Right lobe of liver (tissue), 6 donors: ENCODE data around the gene CSTF3. TPM values are rescaled to one million over a fixed set of nuclear protein-coding genes. Genes with fewer than 3 reads are reported as not detected.

ENCODE experiments used
- ATAC-seq, 4 donors: fragments of 200-7000 bp; cut with Tn5 transposase; one replicate each; pipeline ENCODE4 v1.9.1; 2020; ENCODE audit warnings: mild to moderate bottlenecking in 4 of 4, moderate library complexity in 4 of 4
- DNase-seq, 3 donors: peaks; one replicate each; pipeline ENCODE4 v3.0.0-alpha.2; 2020
- H3K27ac ChIP-seq, 3 donors: fragments of 200-600 bp; one replicate each; pipeline ENCODE4 v1.8.0; 2022
- H3K27me3 ChIP-seq, 2 donors: fragments of 200-600 bp; one replicate each; pipeline ENCODE4 v1.8.0; 2022
- H3K36me3 ChIP-seq, 4 donors: fragments of 200-600 bp; sonication (generic) in 1 of 4; one replicate each; pipeline versions ENCODE4 v1.5.1 to v1.8.0; 2017 to 2022; ENCODE audit warnings: control low read depth in 1 of 4
- H3K4me1 ChIP-seq, 4 donors: fragments of 200-600 bp; sonication (generic) in 1 of 4; one replicate each; pipeline versions ENCODE4 v1.5.1 to v1.8.0; 2017 to 2022; ENCODE audit warnings: control low read depth in 1 of 4
- H3K4me3 ChIP-seq, 3 donors: fragments of 200-600 bp; one replicate each; pipeline ENCODE4 v1.8.0; 2022
- H3K9me3 ChIP-seq, 4 donors: fragments of 200-600 bp; sonication (generic) in 1 of 4; one replicate each; pipeline versions ENCODE4 v1.5.1 to v1.8.0; 2017 to 2022; ENCODE audit warnings: control low read depth in 1 of 4
- POLR2A ChIP-seq: fragments of 450-650 bp; IDR thresholded peaks from one replicate; pipeline ENCODE4 v1.6.1; 2017; ENCODE audit warnings: antibody characterized with exemption, mild to moderate bottlenecking
- WGBS: methylation state at CpG from one replicate; pipeline ENCODE4 v1.1.6; 2018; ENCODE audit warnings: low coverage, low lambda C conversion rate; ENCODE audit not compliant: insufficient coverage; ENCODE audit errors: missing lambda C conversion rate; 5-methylcytosine and 5-hydroxymethylcytosine counted together
- intact Hi-C, 2 donors: fragments of 100-400 bp; cut with DNase I; formaldehyde crosslinking; loops; one replicate each; pipeline versions ENCODE4 v1.11.2 to v1.14.1; 2022
- total RNA-seq, 6 experiments: library from RNA; depleted of rRNA in 2 of 6; stranded (reverse); fragments of >200 nt in 2 of 6; fragmentation: NEBNext Ultra II Directional in 3 of 6; extraction: Animal tissue kit (Norgen Biotek cat#: 25700) in 3 of 6; gene quantifications; one replicate each; pipeline versions ENCODE4 v1.1.0 to v1.2.4, GENCODE V29; 2016 to 2023
- TF ChIP-seq, protein P1 (sequence below), 4 donors: fragments of 200-600 bp in 3 of 4; fragments of 450-650 bp in 1 of 4; IDR thresholded peaks; one replicate each; pipeline versions ENCODE4 v1.5.1 to v1.8.0; 2016 to 2022; ENCODE audit warnings: antibody characterized with exemption in 4 of 4, mild to moderate bottlenecking in 2 of 4
- donor health status: DM: no; HTN: yes; CAD: no.
- donor health status: DM: no; HTN: no; CAD: no.
- donor health status: DM: no; HTN: no; CAD: no.
- donor health status: DM: no; HTN: yes; CAD: no.
- donor health status: DM: no; HTN: yes; CAD: no.

CSTF3 gene
- total RNA-seq, 6 experiments from 2014 or later: 11.5 to 14.0 (median 12.0) TPM

DNA sequence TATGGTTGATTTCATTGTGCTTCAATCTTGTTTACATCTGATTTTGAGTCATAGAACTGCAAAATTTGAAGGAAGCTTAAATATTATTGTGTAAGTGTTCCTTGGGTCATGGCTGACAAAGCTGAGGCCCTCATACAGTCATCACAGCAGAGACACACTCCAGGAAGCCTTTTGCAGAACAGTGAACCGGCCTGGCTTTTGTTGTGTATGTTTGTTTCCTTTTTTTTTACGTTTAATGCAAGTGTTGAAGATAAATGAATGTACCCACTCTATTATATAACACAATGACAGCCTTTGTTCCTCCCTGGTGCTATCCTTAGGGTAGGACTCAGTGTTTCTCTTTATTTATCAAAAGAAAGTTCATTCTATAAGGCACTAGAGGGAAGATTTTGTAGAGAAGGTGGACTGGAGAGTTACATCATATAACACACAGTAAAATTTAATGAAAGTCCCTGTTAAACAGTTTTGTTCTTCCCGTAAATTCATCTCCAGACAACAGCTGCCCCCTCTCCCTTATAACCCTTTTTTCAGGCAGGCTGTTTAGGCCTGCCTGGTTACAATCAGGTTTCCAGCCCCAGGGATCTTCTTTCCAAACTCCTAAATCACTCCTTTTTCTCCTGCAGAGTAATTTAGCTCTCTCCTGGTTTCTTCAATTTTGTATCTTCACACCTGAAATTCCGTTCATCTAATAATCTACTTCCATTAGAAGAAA, 34.3 kb upstream of the CSTF3 start:
- 67% methylated on average over 4 of the region's 4 CpGs for WGBS
- TF ChIP-seq, protein P1, sequence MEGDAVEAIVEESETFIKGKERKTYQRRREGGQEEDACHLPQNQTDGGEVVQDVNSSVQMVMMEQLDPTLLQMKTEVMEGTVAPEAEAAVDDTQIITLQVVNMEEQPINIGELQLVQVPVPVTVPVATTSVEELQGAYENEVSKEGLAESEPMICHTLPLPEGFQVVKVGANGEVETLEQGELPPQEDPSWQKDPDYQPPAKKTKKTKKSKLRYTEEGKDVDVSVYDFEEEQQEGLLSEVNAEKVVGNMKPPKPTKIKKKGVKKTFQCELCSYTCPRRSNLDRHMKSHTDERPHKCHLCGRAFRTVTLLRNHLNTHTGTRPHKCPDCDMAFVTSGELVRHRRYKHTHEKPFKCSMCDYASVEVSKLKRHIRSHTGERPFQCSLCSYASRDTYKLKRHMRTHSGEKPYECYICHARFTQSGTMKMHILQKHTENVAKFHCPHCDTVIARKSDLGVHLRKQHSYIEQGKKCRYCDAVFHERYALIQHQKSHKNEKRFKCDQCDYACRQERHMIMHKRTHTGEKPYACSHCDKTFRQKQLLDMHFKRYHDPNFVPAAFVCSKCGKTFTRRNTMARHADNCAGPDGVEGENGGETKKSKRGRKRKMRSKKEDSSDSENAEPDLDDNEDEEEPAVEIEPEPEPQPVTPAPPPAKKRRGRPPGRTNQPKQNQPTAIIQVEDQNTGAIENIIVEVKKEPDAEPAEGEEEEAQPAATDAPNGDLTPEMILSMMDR (IDR thresholded peaks at IDR 0.05): no peak
- TF ChIP-seq POLR2A: no peak
- intact Hi-C loops: no loop called here
- Histone ChIP-seq H3K4me1 (no peaks in the 10 kb centered on the region), H3K36me3 (no peaks in the 10 kb centered on the region), H3K27me3 (no peaks in the 10 kb centered on the region), H3K27ac (no peak overlapping the region), H3K4me3 (no peak overlapping the region), H3K9me3 (no peaks in the 10 kb centered on the region)
- ATAC-seq (peak in 3 of 4 donors; percentile 28 to 53 (median 28)), DNase-seq (no peak)

DNA sequence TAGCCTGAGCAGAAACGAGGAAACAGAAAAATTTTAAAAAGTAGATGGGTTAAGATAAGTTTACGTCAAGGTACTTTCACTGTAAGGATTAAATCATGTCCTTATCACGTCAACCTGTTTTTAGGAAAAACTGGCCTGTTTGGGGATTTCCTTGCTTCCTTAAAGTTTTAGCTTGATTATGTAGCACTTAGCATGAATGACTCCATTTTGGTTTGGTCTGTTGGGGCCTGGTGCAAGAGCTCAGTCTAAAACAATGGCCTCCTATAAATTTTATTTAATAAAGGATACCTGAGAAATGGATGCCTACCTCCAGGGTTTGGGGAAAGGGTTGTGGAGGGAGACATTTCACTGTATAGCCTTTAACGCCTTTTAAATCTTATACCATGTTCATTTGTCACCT, 33.2 kb upstream of the CSTF3 start:
- no peak for TF ChIP-seq POLR2A
- TF ChIP-seq, protein P1 (IDR thresholded peaks at IDR 0.05): no peak
- Histone ChIP-seq H3K27me3 (no peaks in the 10 kb centered on the region), H3K36me3 (no peaks in the 10 kb centered on the region), H3K4me3 (no peak overlapping the region), H3K27ac (no peak overlapping the region), H3K9me3 (no peaks in the 10 kb centered on the region), H3K4me1 (no peaks in the 10 kb centered on the region)
- WGBS: 93% methylated on average over 4 of the region's 4 CpGs
- DNase-seq: no peak
- intact Hi-C loops: no loop called here
- ATAC-seq: no peak

DNA sequence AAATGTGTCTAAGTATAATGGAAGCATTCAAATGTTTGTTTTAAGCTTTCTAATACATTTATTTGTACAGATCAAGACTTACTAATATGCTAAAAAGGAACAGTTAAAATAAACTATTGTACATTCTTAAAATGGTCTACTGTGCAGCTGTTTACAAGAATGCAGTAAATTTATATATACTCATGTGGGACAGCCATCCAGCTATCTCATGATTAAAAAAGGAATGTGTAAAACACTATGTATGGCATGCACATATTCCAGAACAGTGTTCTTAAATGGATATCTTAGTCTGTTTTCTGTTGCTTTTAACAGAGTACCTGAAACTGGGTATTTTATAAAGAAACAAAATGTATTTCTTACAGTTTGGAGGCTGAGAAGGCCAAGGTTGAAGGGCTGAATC, 30.2 kb upstream of the CSTF3 start:
- Histone ChIP-seq H3K36me3 (no peaks in the 10 kb centered on the region), H3K27ac (no peak overlapping the region), H3K27me3 (no peaks in the 10 kb centered on the region), H3K9me3 (no peaks in the 10 kb centered on the region), H3K4me3 (no peak overlapping the region), H3K4me1 (no peaks in the 10 kb centered on the region)
- DNase-seq (no peak), ATAC-seq (no peak)
- TF ChIP-seq, protein P1 (IDR thresholded peaks at IDR 0.05): no peak
- TF ChIP-seq POLR2A: no peak
- intact Hi-C loops: no loop called here

DNA sequence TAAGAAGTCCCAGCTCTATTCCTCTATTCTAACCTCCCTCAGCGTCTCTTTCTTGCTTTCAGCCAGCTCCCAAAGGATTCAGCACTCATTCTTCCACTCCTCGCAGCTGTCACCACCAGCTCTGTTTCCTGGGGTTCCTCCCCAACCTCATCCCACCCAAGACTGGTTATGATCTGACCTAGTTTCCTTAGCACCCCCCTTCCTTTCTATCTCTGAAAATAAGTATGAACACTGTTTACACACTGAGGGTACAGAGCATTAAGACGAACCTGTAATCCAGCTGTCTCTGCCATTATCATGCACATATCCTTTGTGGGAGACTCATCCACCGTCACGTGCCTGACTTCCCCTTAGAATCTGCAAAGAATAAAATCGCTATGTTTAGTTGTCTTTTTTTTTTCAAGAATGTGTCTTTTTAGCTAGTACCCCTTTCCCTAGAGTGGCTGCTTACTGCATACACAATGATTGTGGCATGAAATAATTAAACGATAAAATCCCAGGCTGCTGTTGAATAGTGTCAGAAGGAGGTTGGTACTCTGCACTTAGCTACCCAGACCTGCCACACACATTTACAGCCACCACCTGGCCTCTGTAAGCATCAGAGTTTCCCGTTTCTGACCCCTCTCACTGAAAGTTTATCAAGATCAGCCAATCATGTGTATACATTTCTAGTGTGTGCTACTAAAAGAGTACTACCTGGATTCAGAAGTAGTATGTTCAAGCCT, 26.9 kb upstream of the CSTF3 start:
- DNase-seq (no peak), ATAC-seq (no peak)
- no peaks in the 10 kb centered on the region for H3K27me3 ChIP-seq
- 54% methylated on average over 8 of the region's 8 CpGs for WGBS
- H3K9me3 ChIP-seq: no peaks in the 10 kb centered on the region
- no peak for TF ChIP-seq POLR2A
- H3K4me3 ChIP-seq: no peak overlapping the region
- H3K27ac ChIP-seq: no peak overlapping the region
- intact Hi-C loops: no loop called here
- H3K4me1 ChIP-seq: no peaks in the 10 kb centered on the region
- H3K36me3 ChIP-seq: no peaks in the 10 kb centered on the region

DNA sequence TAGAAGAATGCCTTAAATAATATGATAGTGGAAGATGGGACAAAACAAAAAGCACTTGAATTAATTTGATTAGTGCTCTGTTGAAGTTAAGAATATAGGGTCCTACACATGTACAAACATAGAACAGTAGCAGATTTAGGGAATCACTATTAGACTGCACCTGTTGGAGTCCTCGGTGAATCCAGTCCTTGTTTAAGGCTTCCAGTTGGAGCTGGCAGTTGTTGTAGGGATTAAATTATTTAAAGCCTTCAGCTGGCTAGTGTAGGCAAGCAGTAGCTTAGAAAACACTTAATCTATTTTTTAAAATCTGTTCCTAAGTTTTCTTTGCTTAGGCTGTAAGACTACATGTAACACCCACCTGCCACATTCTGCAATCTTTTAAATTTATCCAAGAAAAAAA, 24.5 kb upstream of the CSTF3 start:
- ATAC-seq: no peak
- H3K27ac ChIP-seq: no peak overlapping the region
- no peak for DNase-seq
- TF ChIP-seq, protein P1 (IDR thresholded peaks at IDR 0.05): no peak
- no peaks in the 10 kb centered on the region for H3K27me3 ChIP-seq
- H3K36me3 ChIP-seq: no peaks in the 10 kb centered on the region
- 93% methylated on average over 1 of the region's 1 CpG for WGBS
- H3K4me3 ChIP-seq: no peak overlapping the region
- H3K4me1 ChIP-seq: no peaks in the 10 kb centered on the region
- no peaks in the 10 kb centered on the region for H3K9me3 ChIP-seq
- intact Hi-C loops: no loop called here
